ENCODE results near the gene GPR84. TPM values are rescaled to one million over a fixed set of nuclear protein-coding genes. Genes with fewer than 3 reads are reported as not detected.

The GPR84 gene
- total and polyA plus RNA-seq, 2 of the 8 experiments (the other 6 are each of a cell fraction or from before 2014, with no cell fraction given): 0.09 TPM; not detected in 1

GRCh38 chr12:54407183-54407905, 43.1 kb upstream of the GPR84 start (continued):
- TF ChIP-seq BACH1 (IDR thresholded peaks at IDR 0.05; ENCODE audit: low read length) (no peak), RFX5 (IDR thresholded peaks at IDR 0.05; ENCODE audit: borderline replicate concordance, low read depth, low read length) (no peak), CHD2 (IDR thresholded peaks at IDR 0.05; ENCODE audit: low read length) (no peak), CBX8 (IDR thresholded peaks at IDR 0.05; ENCODE audit: borderline replicate concordance, low read depth, low read length) (no peak), HDAC2 (IDR thresholded peaks at IDR 0.05; ENCODE audit: borderline replicate concordance in 1 of 2, low read depth in 2 of 2, low read length in 2 of 2) (no peak)
- TF ChIP-seq, protein P1, sequence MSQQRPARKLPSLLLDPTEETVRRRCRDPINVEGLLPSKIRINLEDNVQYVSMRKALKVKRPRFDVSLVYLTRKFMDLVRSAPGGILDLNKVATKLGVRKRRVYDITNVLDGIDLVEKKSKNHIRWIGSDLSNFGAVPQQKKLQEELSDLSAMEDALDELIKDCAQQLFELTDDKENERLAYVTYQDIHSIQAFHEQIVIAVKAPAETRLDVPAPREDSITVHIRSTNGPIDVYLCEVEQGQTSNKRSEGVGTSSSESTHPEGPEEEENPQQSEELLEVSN (IDR thresholded peaks at IDR 0.05): no peak

Measured in H1 (cell line).